PC-3 (cell line): ENCODE results near the gene CGN. TPM values are rescaled to one million over a fixed set of nuclear protein-coding genes. Genes with fewer than 3 reads are reported as not detected.
A peak's percentile ranks its signal among the peaks of the same experiment; 100 is the strongest.

Source experiments
- ATAC-seq: fragments of 200-7000 bp; cut with Tn5 transposase; 2 replicates; pipeline ENCODE4 v1.9.1; 2020; ENCODE audit warnings: mild to moderate bottlenecking, moderate library complexity
- BruUV-seq: library from RNA; stranded (reverse); fragments of 400-500 nt; replicated peaks from 2 replicates; lab custom pipeline; 2021; lab: Mats Ljungman, UMichigan
- CTCF ChIA-PET: fragments of 300-600 bp; sonication (Branson Sonifier 250); formaldehyde crosslinking; loops from one replicate; lab custom pipeline; 2022; ENCODE audit warnings: antibody characterized with exemption; lab: Charles Lee
- POLR2A ChIA-PET: fragments of 300-600 bp; sonication (Branson Sonifier 250); formaldehyde crosslinking; loops from one replicate; lab custom pipeline; 2022; ENCODE audit warnings: antibody characterized with exemption; ENCODE audit not compliant: unreplicated experiment; lab: Charles Lee
- DNase-seq: peaks from one replicate; pipeline ENCODE4 v3.0.0-alpha.2; 2015
- H2AFZ ChIP-seq: fragments of 300-600 bp; sonication (generic); 2 replicates; pipeline ENCODE4 v1.6.0; 2016; ENCODE audit warnings: antibody characterized with exemption, low read length
- H3F3A ChIP-seq: fragments of 300-600 bp; sonication (generic); one replicate; pipeline ENCODE4 v1.6.0; 2017; ENCODE audit warnings: antibody characterized with exemption, low read length, control low read depth, mild to moderate bottlenecking; ENCODE audit not compliant: unreplicated experiment
- H3K27ac ChIP-seq: fragments of 300-600 bp; sonication (generic); 2 replicates; pipeline ENCODE4 v1.5.1; 2016; ENCODE audit warnings: mild to moderate bottlenecking, low read length
- H3K27me3 ChIP-seq: fragments of 300-600 bp; sonication (generic); 2 replicates; pipeline ENCODE4 v1.6.1; 2016; ENCODE audit warnings: low read length, mixed read lengths
- H3K36me3 ChIP-seq: fragments of 300-600 bp; sonication (generic); 2 replicates; pipeline ENCODE4 v1.6.1; 2016; ENCODE audit warnings: low read depth, mixed run types, low read length, mixed read lengths
- H3K4me1 ChIP-seq: fragments of 300-600 bp; sonication (generic); 2 replicates; pipeline ENCODE4 v1.5.1; 2016; ENCODE audit warnings: low read length; ENCODE audit not compliant: insufficient read depth
- H3K4me2 ChIP-seq: fragments of 300-600 bp; sonication (generic); 2 replicates; pipeline ENCODE4 v1.6.0; 2016; ENCODE audit warnings: low read length
- H3K4me3 ChIP-seq: fragments of 300-600 bp; sonication (generic); 2 replicates; pipeline ENCODE4 v1.5.1; 2016; ENCODE audit warnings: mild to moderate bottlenecking, low read length, mixed read lengths
- H3K79me2 ChIP-seq: fragments of 300-600 bp; sonication (generic); 2 replicates; pipeline ENCODE4 v1.6.1; 2017; ENCODE audit warnings: low read length, mixed read lengths
- H3K9ac ChIP-seq: fragments of 300-600 bp; sonication (generic); 2 replicates; pipeline ENCODE4 v1.6.0; 2016; ENCODE audit warnings: mild to moderate bottlenecking, low read length
- H3K9me2 ChIP-seq: fragments of 300-600 bp; sonication (generic); replicated peaks from 2 replicates; pipeline ENCODE4 v1.6.1; 2016; ENCODE audit warnings: mixed run types, low read length, mixed read lengths
- H3K9me3 ChIP-seq: fragments of 300-600 bp; sonication (generic); 2 replicates; pipeline ENCODE4 v1.6.1; 2016; ENCODE audit warnings: low read length, mixed read lengths
- H4K20me1 ChIP-seq: fragments of 300-600 bp; sonication (generic); 2 replicates; pipeline ENCODE4 v1.6.1; 2016; ENCODE audit warnings: low read length, mixed read lengths
- EZH2 ChIP-seq: fragments of 300-600 bp; sonication (generic); IDR thresholded peaks from one replicate; pipeline ENCODE4 v1.6.1; 2017; ENCODE audit warnings: antibody characterized with exemption, mild to moderate bottlenecking, low read length; ENCODE audit not compliant: unreplicated experiment
- EZH2phosphoT487 ChIP-seq: fragments of 300-600 bp; sonication (generic); IDR thresholded peaks from 2 replicates; pipeline ENCODE4 v1.6.1; 2018; ENCODE audit warnings: mild to moderate bottlenecking, antibody characterized with exemption, low read length, borderline replicate concordance
- intact Hi-C: fragments of 100-400 bp; cut with micrococcal nuclease; formaldehyde crosslinking; loops from 2 replicates; pipeline ENCODE4 v1.9.0; 2023
- total RNA-seq: library from RNA; depleted of rRNA; stranded (reverse); fragments of >200 nt; gene quantifications from 2 replicates; pipeline ENCODE4 v1.2.3, GENCODE V29; 2014
- TF ChIP-seq, protein P1 (sequence below): fragments of 300-600 bp; sonication (generic); conservative IDR thresholded peaks from 2 replicates; pipeline ENCODE4 v1.5.1; 2017; ENCODE audit warnings: antibody characterized with exemption, low read depth, mild to moderate bottlenecking, low read length

The CGN gene
- total RNA-seq, 1 experiment from 2014 or later: 13.3 TPM

DNA sequence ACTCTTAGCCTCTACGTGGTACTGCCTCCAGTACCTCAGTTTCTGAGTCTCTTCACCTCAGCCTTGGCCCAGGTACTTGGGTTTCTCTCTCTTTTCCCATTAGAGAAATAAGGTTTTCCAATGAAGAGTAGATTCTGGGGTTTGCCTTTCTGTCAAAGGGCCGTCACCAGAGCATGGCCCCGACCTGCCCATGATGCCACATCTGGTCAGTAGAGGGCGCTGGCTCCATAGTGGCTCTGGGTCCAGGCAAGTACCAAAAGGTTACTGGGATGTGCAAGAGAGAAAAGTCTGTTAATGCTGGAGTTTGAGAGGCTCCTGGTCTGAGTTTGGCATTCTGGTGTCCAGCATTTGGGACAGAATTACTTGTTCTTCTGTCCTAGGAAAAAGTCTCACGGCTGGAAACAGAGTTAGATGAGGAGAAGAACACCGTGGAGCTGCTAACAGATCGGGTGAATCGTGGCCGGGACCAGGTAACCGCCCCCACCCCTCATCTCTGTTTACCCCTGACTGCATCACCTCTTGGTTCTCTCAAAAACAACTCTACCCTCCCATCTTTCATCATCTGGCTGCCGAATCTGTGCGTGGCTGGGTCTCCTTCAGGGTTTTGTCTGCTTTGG lies 23.6 kb downstream of the CGN start:
- Histone ChIP-seq H3K4me1 (peaks cover 39% of the 10 kb centered on the region), H3K27me3 (no peaks in the 10 kb centered on the region), H3K79me2 (no peaks in the 10 kb centered on the region), H3K9ac (no peak overlapping the region), H3K4me3 (no peak overlapping the region), H2AFZ (peak overlapping the region; percentile 26; the same call in 1 of the 2 replicates), H3K27ac (no peak overlapping the region), H3F3A (no peaks in the 10 kb centered on the region), H3K36me3 (peaks cover 32% of the 10 kb centered on the region), H3K9me2 (no peaks in the 10 kb centered on the region), H4K20me1 (no peaks in the 10 kb centered on the region), H3K4me2 (no peak overlapping the region), H3K9me3 (no peaks in the 10 kb centered on the region)
- DNase-seq (peak; percentile 88), ATAC-seq (peak; percentile 48)
- ChIA-PET CTCF (no interaction called here), POLR2A (interaction anchor here (0.5 kb wide), 1 partner anchor 146 kb away, joined by 13 read pairs; no protein-coding TSS in a partner anchor)
- no peak for TF ChIP-seq EZH2phosphoT487
- no peak for TF ChIP-seq EZH2
- TF ChIP-seq, protein P1, sequence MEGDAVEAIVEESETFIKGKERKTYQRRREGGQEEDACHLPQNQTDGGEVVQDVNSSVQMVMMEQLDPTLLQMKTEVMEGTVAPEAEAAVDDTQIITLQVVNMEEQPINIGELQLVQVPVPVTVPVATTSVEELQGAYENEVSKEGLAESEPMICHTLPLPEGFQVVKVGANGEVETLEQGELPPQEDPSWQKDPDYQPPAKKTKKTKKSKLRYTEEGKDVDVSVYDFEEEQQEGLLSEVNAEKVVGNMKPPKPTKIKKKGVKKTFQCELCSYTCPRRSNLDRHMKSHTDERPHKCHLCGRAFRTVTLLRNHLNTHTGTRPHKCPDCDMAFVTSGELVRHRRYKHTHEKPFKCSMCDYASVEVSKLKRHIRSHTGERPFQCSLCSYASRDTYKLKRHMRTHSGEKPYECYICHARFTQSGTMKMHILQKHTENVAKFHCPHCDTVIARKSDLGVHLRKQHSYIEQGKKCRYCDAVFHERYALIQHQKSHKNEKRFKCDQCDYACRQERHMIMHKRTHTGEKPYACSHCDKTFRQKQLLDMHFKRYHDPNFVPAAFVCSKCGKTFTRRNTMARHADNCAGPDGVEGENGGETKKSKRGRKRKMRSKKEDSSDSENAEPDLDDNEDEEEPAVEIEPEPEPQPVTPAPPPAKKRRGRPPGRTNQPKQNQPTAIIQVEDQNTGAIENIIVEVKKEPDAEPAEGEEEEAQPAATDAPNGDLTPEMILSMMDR: peak; percentile 99
- intact Hi-C loops: loop anchor here (1.0 kb wide), 1 partner anchor 201 kb away; no protein-coding TSS in a partner anchor
- no TSS peak for BruUV-seq

DNA sequence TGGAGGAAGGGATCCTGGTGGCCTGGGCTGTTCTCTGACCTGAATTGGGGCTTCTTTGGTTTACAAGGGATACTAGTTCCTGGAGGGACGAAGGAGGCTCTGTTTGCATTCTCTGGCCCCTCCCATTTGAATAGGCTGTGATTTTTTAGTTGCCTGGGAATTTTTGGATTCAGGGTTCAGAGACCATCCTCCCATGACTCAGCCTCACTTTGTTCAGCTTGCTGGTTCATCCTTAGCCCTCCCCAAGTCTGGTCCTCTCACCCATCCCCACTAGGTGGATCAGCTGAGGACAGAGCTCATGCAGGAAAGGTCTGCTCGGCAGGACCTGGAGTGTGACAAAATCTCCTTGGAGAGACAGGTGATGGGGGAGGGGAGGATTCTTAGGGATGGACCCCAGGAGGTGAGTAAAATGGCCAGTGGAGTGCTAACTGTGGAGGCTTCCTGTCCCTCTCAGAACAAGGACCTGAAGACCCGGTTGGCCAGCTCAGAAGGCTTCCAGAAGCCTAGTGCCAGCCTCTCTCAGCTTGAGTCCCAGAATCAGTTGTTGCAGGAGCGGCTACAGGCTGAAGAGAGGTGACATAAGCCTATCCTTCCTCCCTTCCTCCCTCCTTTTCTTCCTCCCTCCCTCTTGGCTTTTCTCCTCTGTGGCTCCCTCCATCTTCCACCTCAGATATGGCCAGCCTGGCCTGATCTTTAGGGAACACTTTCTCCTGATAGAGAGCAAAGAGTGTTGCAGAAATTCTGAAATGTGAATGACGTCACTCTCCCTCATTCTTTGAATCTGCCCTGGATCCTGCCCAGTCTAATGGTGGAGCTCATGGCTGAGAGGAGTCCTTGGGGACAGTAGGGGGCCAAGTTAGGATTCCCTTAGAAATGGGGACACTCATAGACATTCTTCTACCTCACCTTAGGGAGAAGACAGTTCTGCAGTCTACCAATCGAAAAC lies 24.4 kb downstream of the CGN start:
- no TSS peak for BruUV-seq
- Histone ChIP-seq H3K9me2 (no peaks in the 10 kb centered on the region), H3K27ac (no peak overlapping the region)

More for the DNA sequence above, 24.4 kb downstream of the CGN start:
- no peaks in the 10 kb centered on the region for H3K27me3 ChIP-seq
- no peaks in the 10 kb centered on the region for H3F3A ChIP-seq
- peaks cover 41% of the 10 kb centered on the region for H3K4me1 ChIP-seq
- H3K9ac ChIP-seq: no peak overlapping the region
- peaks cover 3% of the 10 kb centered on the region for H3K79me2 ChIP-seq
- H3K4me3 ChIP-seq: no peak overlapping the region
- DNase-seq: no peak
- no peak for TF ChIP-seq EZH2
- TF ChIP-seq EZH2phosphoT487: no peak
- TF ChIP-seq, protein P1: no peak
- peaks cover 2% of the 10 kb centered on the region; the same call in 1 of the 2 replicates for H4K20me1 ChIP-seq
- no peaks in the 10 kb centered on the region for H3K9me3 ChIP-seq
- H2AFZ ChIP-seq: no peak overlapping the region
- peaks cover 27% of the 10 kb centered on the region; the same call in 1 of the 2 replicates for H3K36me3 ChIP-seq
- intact Hi-C loops: no loop called here
- ATAC-seq: no peak
- CTCF ChIA-PET: no interaction called here
- H3K4me2 ChIP-seq: no peak overlapping the region
- POLR2A ChIA-PET: interaction anchor here (0.5 kb wide), 1 partner anchor 145 kb away, joined by 13 read pairs; no protein-coding TSS in a partner anchor
